Psoas muscle (tissue), 8 donors: ENCODE measurements around the gene MBLAC1. TPM values are rescaled to one million over a fixed set of nuclear protein-coding genes. Genes with fewer than 3 reads are reported as not detected.

ENCODE experiments used
- ATAC-seq, 4 donors: fragments of 200-7000 bp; cut with Tn5 transposase; one replicate each; pipeline ENCODE4 v1.9.1; 2020; ENCODE audit warnings: moderate library complexity in 3 of 4, mild to moderate bottlenecking in 2 of 4
- DNase-seq, 2 donors: peaks; one replicate each; pipeline ENCODE4 v3.0.0-alpha.2; 2020
- H3K27ac ChIP-seq: fragments of 200-600 bp; one replicate; pipeline ENCODE4 v1.8.0; 2022
- H3K27me3 ChIP-seq, 3 donors: fragments of 200-600 bp in 1 of 3; one replicate each; pipeline versions ENCODE4 v1.6.1 to v1.8.0; 2013 to 2022; ENCODE audit warnings: low read length in 2 of 3, mild to moderate bottlenecking in 2 of 3, moderate library complexity in 1 of 3; ENCODE audit not compliant: insufficient read depth in 3 of 3
- H3K36me3 ChIP-seq, 2 donors: fragments of 200-600 bp in 1 of 2; one replicate each; pipeline versions ENCODE4 v1.6.1 to v1.8.0; 2013 to 2022; ENCODE audit warnings: low read depth in 1 of 2, mild to moderate bottlenecking in 1 of 2, moderate library complexity in 1 of 2; ENCODE audit not compliant: insufficient read depth in 1 of 2
- H3K4me1 ChIP-seq: fragments of 200-600 bp; one replicate; pipeline ENCODE4 v1.8.0; 2022
- H3K4me3 ChIP-seq: fragments of 200-600 bp; one replicate; pipeline ENCODE4 v1.8.0; 2022; ENCODE audit warnings: mild to moderate bottlenecking
- H3K9me3 ChIP-seq: fragments of 200-600 bp; one replicate; pipeline ENCODE4 v1.8.0; 2022
- CTCF ChIP-seq: fragments of 200-600 bp; IDR thresholded peaks from one replicate; pipeline ENCODE4 v1.8.0; 2022; ENCODE audit warnings: antibody characterized with exemption
- WGBS, 3 donors: extraction: QIAGEN DNeasy Blood & Tissue Kit; methylation state at CpG; one replicate each; pipeline versions ENCODE4 v1.1.6 to v1.1.7; 2013; 5-methylcytosine and 5-hydroxymethylcytosine counted together
- intact Hi-C, 2 donors: fragments of 100-400 bp; cut with DNase I; formaldehyde crosslinking; loops; one replicate each; pipeline versions ENCODE4 v1.11.0 to v1.14.2; 2022
- polyA plus RNA-seq, 3 donors: library from polyadenylated mRNA; stranded (reverse); fragments of 200-250 nt; gene quantifications; one replicate each; pipeline ENCODE4 v1.2.3, GENCODE V29; 2013
- total RNA-seq, 4 donors: library from RNA; stranded (reverse); fragmentation: NEBNext Ultra II Directional in 2 of 4; extraction: Animal tissue kit (Norgen Biotek cat#: 25700) in 2 of 4; gene quantifications; one replicate each; pipeline versions ENCODE4 v1.2.1 to v1.2.4, GENCODE V29; 2021 to 2023
- donor health status: healthy with polysubstance abuse.
- donor health status: DM: no; HTN: no; CAD: no; lungs with moderate emphysema.
- donor health status: Bipolar disorder and iron deficiency.
- donor health status: healthy.
- donor health status: DM: yes; HTN: yes; CAD: no.
- donor health status: DM: no; HTN: no; CAD: no.
- donor health status: DM: no; HTN: no; CAD: no.
- donor health status: DM: yes; HTN: yes; CAD: no.

MBLAC1 gene
- total and polyA plus RNA-seq, 7 donors = 0.91 to 3.8 (median 2.0) TPM

DNA sequence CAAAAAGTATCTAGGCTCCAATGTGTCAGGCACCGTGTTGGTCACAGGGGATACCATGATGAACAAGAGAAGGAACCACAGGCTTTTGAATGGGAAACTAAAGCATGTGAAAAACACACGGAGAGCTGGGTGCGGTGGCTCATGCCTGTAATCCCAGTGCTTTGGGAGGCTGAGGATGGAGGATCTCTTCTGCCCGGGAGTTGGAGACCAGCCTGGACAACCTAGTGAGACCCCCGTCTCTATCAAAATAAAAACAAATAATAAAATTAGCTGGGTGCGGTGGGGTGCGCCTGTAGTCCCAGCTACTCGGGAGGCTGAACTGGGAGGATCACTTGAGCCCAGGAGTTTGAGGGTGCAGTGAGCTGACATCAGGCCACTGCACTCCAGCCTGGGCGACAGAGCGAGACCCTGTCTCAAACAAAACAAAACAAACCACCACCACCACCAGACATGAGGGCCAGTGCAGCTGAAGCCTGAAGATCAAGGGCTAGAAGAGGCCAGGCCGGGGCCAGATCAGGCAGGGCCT, 38.6 kb upstream of the MBLAC1 start:
- 75 to 82% (median 76%) methylated on average over 11 of the region's 11 CpGs for WGBS, 3 donors
- Histone ChIP-seq H3K4me1 (peaks cover 14% of the 10 kb centered on the region), H3K9me3 (no peaks in the 10 kb centered on the region), H3K27ac (peak overlapping the region; percentile 90), H3K4me3 (peak overlapping the region; percentile 85), H3K36me3 (peaks cover 4 to 31% of the 10 kb centered on the region in 2 donors), H3K27me3 (no peaks in the 10 kb centered on the region)
- DNase-seq (no peak), ATAC-seq (peak in 2 of 4 donors; percentile 14 to 25)
- no peak for TF ChIP-seq CTCF
- intact Hi-C loops = loop anchor here in 1 of 2 donors (5.0 kb wide), 1 partner anchor 39 kb away; the partner anchor contains the start of gene MBLAC1

- WGBS, 3 donors = 0 to 1% (median 0%) methylated on average over 63 to 68 of the region's 68 CpGs
Observed at GRCh38 chr7:100088621-100089457, 37.9 kb upstream of the MBLAC1 start, which contains the start of gene COPS6. Gene COPS6 (plus strand): TSS chr7:100088969. CDS start chr7:100088991, 22 bp downstream.

DNA sequence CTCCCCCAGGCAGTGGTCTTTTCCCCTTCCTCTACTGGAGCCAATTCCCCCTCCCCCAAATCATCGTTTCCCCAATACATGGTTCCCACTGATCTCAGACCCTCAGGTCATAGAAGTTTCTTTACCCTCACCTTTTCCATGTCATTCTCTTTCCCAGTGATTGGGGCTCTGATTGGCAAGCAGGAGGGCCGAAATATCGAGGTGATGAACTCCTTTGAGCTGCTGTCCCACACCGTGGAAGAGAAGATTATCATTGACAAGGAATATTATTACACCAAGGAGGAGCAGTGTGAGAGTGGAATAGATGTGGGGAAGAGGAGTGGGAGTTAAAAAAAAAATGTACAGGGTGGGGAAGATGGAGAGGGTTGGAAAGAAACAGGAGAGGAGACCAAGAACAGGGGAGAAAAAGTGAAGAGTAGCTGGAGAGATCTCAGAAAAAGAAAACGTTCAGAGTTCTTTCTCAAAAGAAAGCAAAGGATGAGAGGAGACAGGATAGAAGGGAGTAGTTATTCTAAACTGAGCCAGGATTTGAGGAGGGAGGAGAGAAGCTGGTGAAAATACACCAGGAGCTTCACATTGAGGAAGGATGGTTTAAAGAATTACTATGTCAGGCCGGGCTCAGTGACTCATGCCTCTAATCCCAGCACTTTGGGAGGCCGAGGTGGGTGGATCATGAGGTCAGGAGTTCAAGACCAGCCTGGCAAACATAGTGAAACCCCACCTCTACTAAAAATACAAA, 37.1 kb upstream of the MBLAC1 start:
- Histone ChIP-seq H3K4me3 (peak overlapping the region; percentile 85), H3K9me3 (no peaks in the 10 kb centered on the region), H3K27ac (peak overlapping the region; percentile 90), H3K36me3 (peaks cover 4 to 46% of the 10 kb centered on the region in 2 donors), H3K4me1 (peaks cover 21% of the 10 kb centered on the region), H3K27me3 (no peaks in the 10 kb centered on the region)
- ATAC-seq = no peak
- WGBS, 3 donors = 23 to 29% (median 25%) methylated on average over 7 of the region's 7 CpGs
- no peak for DNase-seq
- TF ChIP-seq CTCF = no peak
- intact Hi-C loops = loop anchor here (5.0 kb wide), 1 partner anchor 38 kb away; the partner anchor contains the start of gene MBLAC1 (in 2 of the 2)

More at GRCh38 chr7:100088621-100089457, 37.9 kb upstream of the MBLAC1 start, which contains the start of gene COPS6:
- Histone ChIP-seq H3K27me3 (no peaks in the 10 kb centered on the region), H3K36me3 (peaks cover 4 to 38% of the 10 kb centered on the region in 2 donors), H3K4me3 (peak within 1 kb of the TSS; percentile 85), H3K9me3 (no peaks in the 10 kb centered on the region), H3K27ac (peak within 1 kb of the TSS; percentile 90), H3K4me1 (peaks cover 20% of the 10 kb centered on the region)
- ATAC-seq (peak; percentile 85 to 95 (median 92)), DNase-seq (peak; percentile 90 to 94)
- intact Hi-C loops = loop anchor here in 1 of 2 donors (5.0 kb wide), 1 partner anchor 38 kb away; the partner anchor contains the start of gene MBLAC1
- no peak for TF ChIP-seq CTCF

DNA sequence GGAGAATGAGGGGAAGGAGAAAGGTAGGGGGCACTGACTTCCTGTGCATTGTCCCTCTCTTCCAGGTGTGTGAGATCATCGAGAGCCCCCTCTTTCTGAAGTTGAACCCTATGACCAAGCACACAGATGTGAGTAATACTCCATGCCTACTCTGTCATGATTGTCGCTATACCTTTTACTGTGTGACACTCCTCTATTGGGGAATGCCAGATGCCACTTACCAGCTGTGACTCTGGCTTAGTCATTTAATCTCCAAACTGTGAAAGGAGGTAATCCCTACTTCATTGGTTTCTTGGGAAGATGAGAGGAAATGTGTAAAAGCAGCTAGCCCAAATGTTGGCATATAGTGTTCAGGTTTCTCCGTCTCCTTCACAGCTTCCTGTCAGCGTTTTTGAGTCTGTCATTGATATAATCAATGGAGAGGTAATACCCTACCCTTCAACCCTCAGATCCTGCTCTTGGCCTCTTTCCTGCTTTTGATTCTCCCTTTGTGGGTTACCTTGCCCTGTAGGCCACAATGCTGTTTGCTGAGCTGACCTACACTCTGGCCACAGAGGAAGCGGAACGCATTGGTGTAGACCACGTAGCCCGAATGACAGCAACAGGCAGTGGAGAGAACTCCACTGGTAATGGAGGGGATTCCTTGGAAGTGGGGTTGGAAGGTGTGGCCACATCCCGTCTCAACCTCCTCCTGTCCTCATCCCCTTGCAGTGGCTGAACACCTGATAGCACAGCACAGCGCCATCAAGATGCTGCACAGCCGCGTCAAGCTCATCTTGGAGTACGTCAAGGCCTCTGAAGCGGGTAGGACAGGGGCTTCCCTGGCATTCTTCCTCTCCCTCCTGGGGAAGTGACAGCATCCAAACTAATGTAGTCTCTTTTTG, 36.0 kb upstream of the MBLAC1 start:
- intact Hi-C loops = loop anchor here in 1 of 2 donors (5.0 kb wide), 1 partner anchor 37 kb away; the partner anchor contains the start of gene MBLAC1
- H3K4me3 ChIP-seq = no peak overlapping the region
- TF ChIP-seq CTCF = no peak
- no peaks in the 10 kb centered on the region for H3K9me3 ChIP-seq
- no peaks in the 10 kb centered on the region for H3K27me3 ChIP-seq
- ATAC-seq = no peak
- peaks cover 21% of the 10 kb centered on the region for H3K4me1 ChIP-seq
- no peak for DNase-seq
- WGBS, 3 donors = 78 to 88% (median 83%) methylated on average over 14 of the region's 14 CpGs
- no peak overlapping the region for H3K27ac ChIP-seq
- peaks cover 4 to 58% of the 10 kb centered on the region in 2 donors for H3K36me3 ChIP-seq
